HG03378 (cell line): ENCODE data around the gene LCORL.
A peak's percentile ranks its signal among the peaks of the same experiment; 100 is the strongest.
"Not testable (repeated sequence)": the region's sequence is repeated elsewhere in the genome, so short reads cannot be mapped to it uniquely, and the experiment has no call there.

Experiments
- ATAC-seq: cut with Tn5 transposase; IDR thresholded peaks from one replicate; pipeline ENCODE4 v1.9.1; 2021; ENCODE audit warnings: mild to moderate bottlenecking, moderate library complexity; ENCODE audit not compliant: unreplicated experiment

LCORL gene

GRCh38 chr4:17859793-17860406 is 161.7 kb downstream of the LCORL start:
- ATAC-seq: no peak

GRCh38 chr4:17854036-17854435 is 167.5 kb downstream of the LCORL start:
- ATAC-seq: no peak

- ATAC-seq: no peak
Observed at GRCh38 chr4:17851959-17852358, 169.6 kb downstream of the LCORL start.

GRCh38 chr4:17850295-17850694 is 171.3 kb downstream of the LCORL start:
- ATAC-seq: not testable (repeated sequence)

GRCh38 chr4:17846266-17846665 is 175.3 kb downstream of the LCORL start:
- no peak for ATAC-seq

GRCh38 chr4:17823871-17824669 is 197.5 kb downstream of the LCORL start:
- no peak for ATAC-seq

- peak; percentile 81 for ATAC-seq
Observed at GRCh38 chr4:17817027-17817426, 204.5 kb downstream of the LCORL start.

- ATAC-seq: no peak
Observed at GRCh38 chr4:17816142-17816541, 205.4 kb downstream of the LCORL start.

- no peak for ATAC-seq
Observed at GRCh38 chr4:17814140-17814539, 207.4 kb downstream of the LCORL start.

- no peak for ATAC-seq
Observed at GRCh38 chr4:17812801-17813200, 208.8 kb downstream of the LCORL start.

- no peak for ATAC-seq
Observed at GRCh38 chr4:17812125-17812524, 209.4 kb downstream of the LCORL start.

- ATAC-seq: peak; percentile 26
Observed at GRCh38 chr4:17811078-17811603, 210.4 kb downstream of the LCORL start.

- peak; percentile 87 for ATAC-seq
Observed at GRCh38 chr4:17810260-17811077, 211.1 kb downstream of the LCORL start, which contains the start of the genes DCAF16 and NCAPG. Gene DCAF16, minus strand, starts transcription at chr4:17810757. Its CDS starts 6,616 bp downstream, at chr4:17804141. Gene NCAPG, plus strand, starts transcription at chr4:17810979. Its CDS starts 99 bp downstream, at chr4:17811078.

GRCh38 chr4:17809667-17810066 is 211.9 kb downstream of the LCORL start:
- ATAC-seq: no peak

- no peak for ATAC-seq
Observed at GRCh38 chr4:17807446-17807845, 214.1 kb downstream of the LCORL start.

- ATAC-seq: no peak
Observed at GRCh38 chr4:17805580-17806155, 215.9 kb downstream of the LCORL start.

- no peak for ATAC-seq
Observed at GRCh38 chr4:17797808-17798207, 223.7 kb downstream of the LCORL start.

GRCh38 chr4:17794730-17795129 is 226.8 kb downstream of the LCORL start:
- ATAC-seq: no peak
